HCT116 (cell line): Measurements from ENCODE around the gene ATP4A.

Source experiments
- CTCF ChIP-seq, 3 experiments: fragments of 200-600 bp in 1 of 3; sonication (generic) in 1 of 3; IDR thresholded peaks in 2 of 3; conservative IDR thresholded peaks in 1 of 3; 2 replicates each; pipeline ENCODE4 v1.5.1; 2012 to 2017; ENCODE audit warnings: low read depth in 2 of 3, low read length in 2 of 3, antibody characterized with exemption in 1 of 3, borderline replicate concordance in 1 of 3, control low read depth in 1 of 3, mild to moderate bottlenecking in 1 of 3, mixed read lengths in 1 of 3, mixed run types in 1 of 3, moderate library complexity in 1 of 3; ENCODE audit not compliant: insufficient read depth in 1 of 3
- JUND ChIP-seq: IDR thresholded peaks from 2 replicates; pipeline ENCODE4 v1.6.1; 2012
- MAX ChIP-seq: IDR thresholded peaks from 2 replicates; pipeline ENCODE4 v1.6.1; 2012
- ZFX ChIP-seq: fragments of 450-650 bp; IDR thresholded peaks from 2 replicates; pipeline ENCODE4 v1.6.1; 2017

- TF ChIP-seq ZFX (no peak), JUND (no peak), MAX (no peak), CTCF (IDR thresholded peaks at IDR 0.05 in 2 of 3, conservative IDR thresholded peaks at IDR 0.05 in 1 of 3; ENCODE audit: borderline replicate concordance in 1 of 3, insufficient read depth in 1 of 3, low read depth in 2 of 3, low read length in 2 of 3) (peak; percentile 70 to 90 (median 73))
Measured at GRCh38 chr19:35549174-35549788, 14.2 kb downstream of the ATP4A start.
